K562 (cell line): ENCODE measurements around the gene CRYBA4. TPM values are rescaled to one million over a fixed set of nuclear protein-coding genes. Genes with fewer than 3 reads are reported as not detected.

Experiments used
- ATAC-seq: fragments of 200-7000 bp; cut with Tn5 transposase; 3 replicates; pipeline ENCODE4 v1.9.1; 2020; ENCODE audit warnings: moderate library complexity
- BruUV-seq: library from RNA; stranded (reverse); fragments of 400-500 nt; replicated peaks from 2 replicates; lab custom pipeline; 2021; lab: Mats Ljungman, UMichigan
- CTCF ChIA-PET: fragments of 300-600 bp; formaldehyde crosslinking; extraction: SDS; loops from one replicate; lab custom pipeline; 2021; ENCODE audit warnings: low intra/inter-chr PET ratio; lab: Yijun Ruan, JAX
- POLR2A ChIA-PET: fragments of 300-600, 350-650 bp; sonication (Branson Sonifier 250); formaldehyde crosslinking; extraction: SDS; loops from one replicate; lab custom pipeline; 2021; ENCODE audit warnings: antibody characterized with exemption, inconsistent platforms; lab: Yijun Ruan, JAX
- DNase-seq, 4 experiments: peaks; one replicate each; pipeline versions ENCODE4 v3.0.0 to v3.0.0-alpha.2; 2011 to 2018; ENCODE audit warnings: low spot score in 3 of 4, mixed read lengths in 3 of 4; ENCODE audit errors: extremely low read depth in 1 of 4
- FAIRE-seq: peaks from 2 replicates; lab custom pipeline; 2011; peaks lifted over from hg19 to GRCh38; lab: Jason Lieb, UNC
- H2AFZ ChIP-seq: 2 replicates; pipeline ENCODE4 v1.6.0; 2011; ENCODE audit warnings: low read depth, low read length, control low read depth, inconsistent platforms
- H3K27ac ChIP-seq: fragments of 200-600 bp; 3 replicates; pipeline ENCODE4 v1.8.0; 2011; ENCODE audit warnings: low read depth, mild to moderate bottlenecking, control low read depth, inconsistent platforms, low read length, moderate library complexity, mixed read lengths; ENCODE audit errors: extremely low read depth
- H3K27me3 ChIP-seq, 2 experiments: fragments of 300-600 bp in 1 of 2; 2 replicates in 1 of 2; 3 replicates in 1 of 2; pipeline versions ENCODE4 v1.6.0 to v1.8.0; 2011; ENCODE audit warnings: inconsistent platforms in 2 of 2, low read length in 2 of 2, mild to moderate bottlenecking in 1 of 2, mixed read lengths in 1 of 2, moderate library complexity in 1 of 2; ENCODE audit not compliant: control insufficient read depth in 2 of 2, insufficient read depth in 2 of 2
- H3K36me3 ChIP-seq: fragments of 300-600 bp; 3 replicates; pipeline ENCODE4 v1.8.0; 2011; ENCODE audit warnings: mild to moderate bottlenecking, low read length, inconsistent platforms; ENCODE audit not compliant: control insufficient read depth, insufficient read depth
- H3K4me1 ChIP-seq, 2 experiments: fragments of 200-600 bp in 1 of 2; replicated peaks in 1 of 2; 2 replicates in 1 of 2; 3 replicates in 1 of 2; pipeline versions ENCODE4 v1.5.1 to v1.8.0; 2011; ENCODE audit warnings: inconsistent platforms in 2 of 2, low read length in 2 of 2, mild to moderate bottlenecking in 1 of 2, mixed read lengths in 1 of 2, moderate library complexity in 1 of 2; ENCODE audit not compliant: control insufficient read depth in 2 of 2, insufficient read depth in 2 of 2
- H3K4me2 ChIP-seq: 2 replicates; pipeline ENCODE4 v1.6.1; 2011; ENCODE audit warnings: low read length, control low read depth, inconsistent platforms, mixed read lengths; ENCODE audit not compliant: insufficient read depth
- H3K4me3 ChIP-seq: fragments of 200-600 bp; sonication (generic), shearing (Covaris generic); 2 replicates; pipeline ENCODE4 v1.5.1; 2016; ENCODE audit warnings: control low read depth, inconsistent platforms
- H3K79me2 ChIP-seq: fragments of 200-600 bp; 3 replicates; pipeline ENCODE4 v1.8.0; 2011; ENCODE audit warnings: low read length, inconsistent platforms; ENCODE audit not compliant: control insufficient read depth, insufficient read depth
- H3K9ac ChIP-seq, 2 experiments: 2 replicates each; pipeline versions ENCODE4 v1.6.0 to v1.6.1; 2011; ENCODE audit warnings: low read depth in 2 of 2, low read length in 2 of 2, control low read depth in 1 of 2, inconsistent platforms in 1 of 2, mild to moderate bottlenecking in 1 of 2, mixed read lengths in 1 of 2; ENCODE audit not compliant: insufficient read depth in 1 of 2
- H3K9me1 ChIP-seq: one replicate; pipeline ENCODE4 v1.6.0; 2011; ENCODE audit warnings: inconsistent platforms, mild to moderate bottlenecking, low read length, moderate library complexity; ENCODE audit not compliant: control insufficient read depth, insufficient read depth
- H3K9me3 ChIP-seq: replicated peaks from 2 replicates; pipeline ENCODE4 v1.5.1; 2011; ENCODE audit warnings: low read depth, low read length, inconsistent platforms; ENCODE audit not compliant: control insufficient read depth, insufficient read depth
- H4K20me1 ChIP-seq: replicated peaks from 2 replicates; pipeline ENCODE4 v1.6.1; 2011; ENCODE audit warnings: low read length, inconsistent platforms, mixed read lengths; ENCODE audit not compliant: control insufficient read depth, insufficient read depth
- ARNT ChIP-seq, 2 experiments: fragments of 450-650 bp; IDR thresholded peaks; 2 replicates each; pipeline ENCODE4 v1.6.1; 2016; ENCODE audit warnings: mild to moderate bottlenecking in 1 of 2
- BRCA1 ChIP-seq, 2 experiments: fragments of 450-650 bp in 1 of 2; sonication (generic) in 1 of 2; formaldehyde crosslinking in 1 of 2; IDR thresholded peaks; 2 replicates each; pipeline versions ENCODE4 v1.5.0 to v1.6.1; 2017 to 2020; ENCODE audit warnings: mild to moderate bottlenecking in 1 of 2, missing genetic modification reagents in 1 of 2
- EZH2 ChIP-seq: IDR thresholded peaks from 2 replicates; pipeline ENCODE4 v1.6.1; 2012; ENCODE audit warnings: low read depth, mild to moderate bottlenecking, inconsistent platforms, low read length, borderline replicate concordance
- FOXJ2 ChIP-seq: fragments of 200-800 bp; sonication (Bioruptor generic); IDR thresholded peaks from 2 replicates; pipeline ENCODE4 v1.6.1; 2016; ENCODE audit warnings: missing genetic modification characterization, missing compliant biosample characterization
- GABPA ChIP-seq: fragments of 200-800 bp; sonication (Bioruptor generic); conservative IDR thresholded peaks from 2 replicates; pipeline ENCODE4 v1.6.1; 2016; ENCODE audit warnings: low read depth, missing genetic modification characterization, missing compliant biosample characterization
- KAT7 ChIP-seq: sonication (generic); formaldehyde crosslinking; IDR thresholded peaks from 2 replicates; pipeline ENCODE4 v1.8.0; 2022; ENCODE audit warnings: missing genetic modification reagents, mild to moderate bottlenecking, borderline replicate concordance
- KAT8 ChIP-seq: fragments of 450-650 bp; IDR thresholded peaks from 2 replicates; pipeline ENCODE4 v1.6.1; 2016; ENCODE audit warnings: low read depth, mild to moderate bottlenecking
- KDM4B ChIP-seq, 2 experiments: fragments of 450-650 bp in 1 of 2; sonication (generic) in 1 of 2; IDR thresholded peaks; 2 replicates each; pipeline ENCODE4 v1.6.1; 2016 to 2017; ENCODE audit warnings: borderline replicate concordance in 2 of 2, antibody characterized with exemption in 1 of 2, low read depth in 1 of 2, mild to moderate bottlenecking in 1 of 2
- MTA2 ChIP-seq: fragments of 450-650 bp; IDR thresholded peaks from 2 replicates; pipeline ENCODE4 v1.6.1; 2016; ENCODE audit warnings: low read depth
- NR2C2 ChIP-seq, 2 experiments: fragments of 200-800 bp in 1 of 2; sonication (Bioruptor generic) in 1 of 2; sonication (generic) in 1 of 2; formaldehyde crosslinking in 1 of 2; IDR thresholded peaks; 2 replicates each; pipeline versions ENCODE4 v1.6.1 to v1.8.0; 2016 to 2022; ENCODE audit warnings: mild to moderate bottlenecking in 1 of 2, missing compliant biosample characterization in 1 of 2, missing genetic modification characterization in 1 of 2, missing genetic modification reagents in 1 of 2
- RB1 ChIP-seq: fragments of 450-650 bp; IDR thresholded peaks from 2 replicates; pipeline ENCODE4 v1.6.1; 2017; ENCODE audit warnings: low read depth, mild to moderate bottlenecking
- USF1 ChIP-seq: sonication (generic); formaldehyde crosslinking; IDR thresholded peaks from 2 replicates; pipeline ENCODE4 v1.9.0; 2022; ENCODE audit warnings: mild to moderate bottlenecking, missing genetic modification reagents
- ZBTB1 ChIP-seq: sonication (generic); formaldehyde crosslinking; IDR thresholded peaks from 2 replicates; pipeline ENCODE4 v1.8.1; 2023; ENCODE audit warnings: missing genetic modification reagents, low read depth, mild to moderate bottlenecking, borderline replicate concordance
- ZBTB17 ChIP-seq: fragments of 450-650 bp; formaldehyde crosslinking; IDR thresholded peaks from 2 replicates; pipeline ENCODE4 v1.4.0; 2020; ENCODE audit warnings: mild to moderate bottlenecking
- ZNF165 ChIP-seq: fragments of 250-450 bp; sonication (Bioruptor Pico); IDR thresholded peaks from 2 replicates; pipeline ENCODE4 v1.4.0; 2020; ENCODE audit warnings: borderline replicate concordance
- ZNF239 ChIP-seq: fragments of 250-450 bp; sonication (Bioruptor Pico); IDR thresholded peaks from 2 replicates; pipeline ENCODE4 v1.4.0; 2020; ENCODE audit warnings: mild to moderate bottlenecking
- WGBS: fragments of 100-300 bp; shearing (Covaris generic); methylation state at CpG from one replicate; pipeline ENCODE4 v1.1.6; 2016; ENCODE audit warnings: low coverage, mixed read lengths; ENCODE audit not compliant: insufficient coverage; ENCODE audit errors: missing lambda C conversion rate; 5-methylcytosine and 5-hydroxymethylcytosine counted together
- in situ Hi-C: fragments of 300-500 bp; cut with MboI; formaldehyde crosslinking; loops from 4 replicates; pipeline ENCODE4 v1.15.0; 2018; ENCODE audit warnings: inconsistent platforms, mixed read lengths
- intact Hi-C: fragments of 100-400 bp; cut with micrococcal nuclease; formaldehyde crosslinking; loops from 2 replicates; pipeline ENCODE4 v1.14.2; 2022
- polyA plus RNA-seq, 8 experiments: library from polyadenylated mRNA; depleted of rRNA in 4 of 8; stranded (reverse) in 5 of 8; unstranded in 3 of 8; fragments of >200 nt; fragmentation: Nextera tagmentation in 2 of 8; fragmentation: Illumina TruSeq in 1 of 8; extraction: Ambion mirVana in 2 of 8; extraction: Trizol in 1 of 8; gene quantifications; 2 replicates each; pipeline versions ENCODE4 v1.2.1 to v1.2.3, GENCODE V29; 2011 to 2014; ENCODE audit warnings: inconsistent platforms in 1 of 8, missing spikeins in 1 of 8
- total RNA-seq, 7 experiments: library from RNA; depleted of rRNA in 6 of 7; stranded (reverse); fragments of >200 nt in 6 of 7; fragmentation: Illumina TruSeq in 2 of 7; extraction: Trizol in 2 of 7; gene quantifications; 2 replicates each; pipeline versions ENCODE4 v1.2.1 to v1.2.3, GENCODE V29; 2011 to 2021; ENCODE audit warnings: low replicate concordance in 1 of 7
- TF ChIP-seq, protein P1 (sequence below), 2 experiments: fragments of 150-350 bp in 1 of 2; IDR thresholded peaks; 2 replicates each; pipeline ENCODE4 v1.6.1; 2012 to 2016; ENCODE audit warnings: low read depth in 2 of 2, low read length in 2 of 2, mild to moderate bottlenecking in 1 of 2, moderate library complexity in 1 of 2

Gene CRYBA4
- total and polyA plus RNA-seq, 9 of the 15 experiments (the other 6 are each of a cell fraction or from before 2014, with no cell fraction given), result 0.59 to 3.3 (median 1.6) TPM

GRCh38 chr22:26675687-26676268 lies 54.0 kb downstream of the CRYBA4 start (continued):
- TF ChIP-seq USF1 (no peak), BRCA1 (IDR thresholded peaks at IDR 0.05) (no peak), BRCA1 (CRISPR knock-in tag; IDR thresholded peaks at IDR 0.05) (no peak), ZBTB1 (CRISPR knock-in tag) (no peak)

GRCh38 chr22:26677217-26677616 lies 55.5 kb downstream of the CRYBA4 start:
- Histone ChIP-seq H3K4me3 (no peak overlapping the region), H4K20me1 (no peaks in the 10 kb centered on the region; the same call in 1 of the 2 replicates), H3K9ac (no peak overlapping the region), H2AFZ (no peak overlapping the region), H3K27ac (no peak overlapping the region), H3K4me1 (peaks cover 10 to 19% of the 10 kb centered on the region in 2 experiments; a peak in 4 of 5 replicates), H3K36me3 (peaks cover 6% of the 10 kb centered on the region; the same call in 1 of the 3 replicates), H3K9me3 (no peaks in the 10 kb centered on the region), H3K4me2 (no peak overlapping the region), H3K9me1 (no peaks in the 10 kb centered on the region), H3K27me3 (no peaks in the 10 kb centered on the region), H3K79me2 (peaks cover 31% of the 10 kb centered on the region)
- ChIA-PET POLR2A (no interaction called here), CTCF (no interaction called here)
- FAIRE-seq, result no peak
- BruUV-seq, result no TSS peak
- DNase-seq, result no peak
- in situ Hi-C loops (no loop called here), intact Hi-C loops (loop anchor here (5.0 kb wide), 1 partner anchor 80 kb away; no protein-coding TSS in a partner anchor)
- ATAC-seq, result no peak
- WGBS, result 76% methylated on average over 4 of the region's 5 CpGs
- TF ChIP-seq ARNT (IDR thresholded peaks at IDR 0.05), result no peak
- TF ChIP-seq RB1, result no peak
- TF ChIP-seq MTA2, result no peak
- no peak for TF ChIP-seq NR2C2 (CRISPR knock-in tag; IDR thresholded peaks at IDR 0.05)
- no peak for TF ChIP-seq NR2C2 (tag; IDR thresholded peaks at IDR 0.05)
- TF ChIP-seq ZBTB17 (CRISPR knock-in tag), result peak; percentile 84
- TF ChIP-seq GABPA (tag), result no peak
- no peak for TF ChIP-seq FOXJ2 (tag)
- TF ChIP-seq KAT7 (CRISPR knock-in tag), result no peak
- TF ChIP-seq, protein P1, sequence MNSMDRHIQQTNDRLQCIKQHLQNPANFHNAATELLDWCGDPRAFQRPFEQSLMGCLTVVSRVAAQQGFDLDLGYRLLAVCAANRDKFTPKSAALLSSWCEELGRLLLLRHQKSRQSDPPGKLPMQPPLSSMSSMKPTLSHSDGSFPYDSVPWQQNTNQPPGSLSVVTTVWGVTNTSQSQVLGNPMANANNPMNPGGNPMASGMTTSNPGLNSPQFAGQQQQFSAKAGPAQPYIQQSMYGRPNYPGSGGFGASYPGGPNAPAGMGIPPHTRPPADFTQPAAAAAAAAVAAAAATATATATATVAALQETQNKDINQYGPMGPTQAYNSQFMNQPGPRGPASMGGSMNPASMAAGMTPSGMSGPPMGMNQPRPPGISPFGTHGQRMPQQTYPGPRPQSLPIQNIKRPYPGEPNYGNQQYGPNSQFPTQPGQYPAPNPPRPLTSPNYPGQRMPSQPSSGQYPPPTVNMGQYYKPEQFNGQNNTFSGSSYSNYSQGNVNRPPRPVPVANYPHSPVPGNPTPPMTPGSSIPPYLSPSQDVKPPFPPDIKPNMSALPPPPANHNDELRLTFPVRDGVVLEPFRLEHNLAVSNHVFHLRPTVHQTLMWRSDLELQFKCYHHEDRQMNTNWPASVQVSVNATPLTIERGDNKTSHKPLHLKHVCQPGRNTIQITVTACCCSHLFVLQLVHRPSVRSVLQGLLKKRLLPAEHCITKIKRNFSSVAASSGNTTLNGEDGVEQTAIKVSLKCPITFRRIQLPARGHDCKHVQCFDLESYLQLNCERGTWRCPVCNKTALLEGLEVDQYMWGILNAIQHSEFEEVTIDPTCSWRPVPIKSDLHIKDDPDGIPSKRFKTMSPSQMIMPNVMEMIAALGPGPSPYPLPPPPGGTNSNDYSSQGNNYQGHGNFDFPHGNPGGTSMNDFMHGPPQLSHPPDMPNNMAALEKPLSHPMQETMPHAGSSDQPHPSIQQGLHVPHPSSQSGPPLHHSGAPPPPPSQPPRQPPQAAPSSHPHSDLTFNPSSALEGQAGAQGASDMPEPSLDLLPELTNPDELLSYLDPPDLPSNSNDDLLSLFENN (IDR thresholded peaks at IDR 0.05; ENCODE audit: low read depth in 2 of 2, low read length in 2 of 2), result 0 out of 4 replicates have a peak, but pooled peaks of 1 of the 2 experiments have one; percentile 51
- TF ChIP-seq EZH2, result no peak
- no peak for TF ChIP-seq ZNF239 (CRISPR knock-in tag)
- no peak for TF ChIP-seq ZNF165 (CRISPR knock-in tag)
- TF ChIP-seq KAT8, result no peak
- no peak for TF ChIP-seq KDM4B (IDR thresholded peaks at IDR 0.05; ENCODE audit: borderline replicate concordance in 2 of 2, low read depth in 1 of 2)
